ENCODE measurements around the gene CNKSR1.
A peak's percentile ranks its signal among the peaks of the same experiment; 100 is the strongest.

GRCh38 chr1:26233903-26234643, 56.8 kb downstream of the CNKSR1 start, which contains the start of gene CEP85:
- TF ChIP-seq CTCF (IDR thresholded peaks at IDR 0.05) (peak; percentile 78 to 92 (median 88)), POLR2A (IDR thresholded peaks at IDR 0.05) (peak; percentile 86 to 92)

Measured in Peyer's patch (tissue), 4 donors.